HCT116 (cell line): Measurements from ENCODE around the gene CLPTM1L. TPM values are rescaled to one million over a fixed set of nuclear protein-coding genes. Genes with fewer than 3 reads are reported as not detected.

ENCODE experiments used
- ATAC-seq: fragments of 200-7000 bp; cut with Tn5 transposase; 2 replicates; pipeline ENCODE4 v1.9.1; 2020; ENCODE audit warnings: mild to moderate bottlenecking, moderate library complexity
- BruUV-seq: library from RNA; stranded (reverse); fragments of 400-500 nt; replicated peaks from 2 replicates; lab custom pipeline; 2021; lab: Mats Ljungman, UMichigan
- CTCF ChIA-PET: fragments of 300-600 bp; sonication (Branson Sonifier 250); formaldehyde crosslinking; loops from one replicate; lab custom pipeline; 2021; ENCODE audit warnings: antibody characterized with exemption; lab: Charles Lee
- POLR2A ChIA-PET: fragments of 300-600, 350-600 bp; sonication (Branson Sonifier 250); formaldehyde crosslinking; loops from one replicate; lab custom pipeline; 2021; ENCODE audit warnings: antibody characterized with exemption; lab: Charles Lee
- RAD21 ChIA-PET, 2 experiments: fragments of 300-600 bp; sonication (Branson Sonifier 250); formaldehyde crosslinking; loops; one replicate each; lab custom pipeline; 2023; ENCODE audit warnings: low total read pairs in 2 of 2; ENCODE audit not compliant: uncharacterized antibody in 2 of 2, unreplicated experiment in 2 of 2, low non-redundant PET in 1 of 2; lab: Charles Lee
- DNase-seq: peaks from one replicate; pipeline ENCODE4 v3.0.0-alpha.2; 2010; ENCODE audit warnings: low read depth, low spot score
- H2AFZ ChIP-seq: fragments of 200-600 bp; shearing (Covaris generic), sonication (generic); 2 replicates; pipeline ENCODE4 v1.6.1; 2017; ENCODE audit warnings: low read depth, mixed run types, mixed read lengths, antibody characterized with exemption, low read length; ENCODE audit not compliant: poor library complexity, severe bottlenecking
- H3K27ac ChIP-seq: 2 replicates; pipeline ENCODE4 v1.5.1; 2012; ENCODE audit warnings: low read depth, low read length
- H3K27me3 ChIP-seq: fragments of 200-600 bp; sonication (generic); 2 replicates; pipeline ENCODE4 v1.6.1; 2016; ENCODE audit warnings: mixed run types, low read length, mixed read lengths; ENCODE audit not compliant: insufficient read depth
- H3K36me3 ChIP-seq, 2 experiments: fragments of 200-500 bp in 1 of 2; fragments of 200-600 bp in 1 of 2; sonication (Bioruptor generic) in 1 of 2; sonication (generic) in 1 of 2; 2 replicates each; pipeline versions ENCODE4 v1.5.1 to v1.6.1; 2014 to 2016; ENCODE audit warnings: low read length in 2 of 2, inconsistent platforms in 1 of 2, mixed read lengths in 1 of 2, mixed run types in 1 of 2; ENCODE audit not compliant: insufficient read depth in 2 of 2, control insufficient read depth in 1 of 2
- H3K4me1 ChIP-seq, 2 experiments: fragments of 200-600 bp in 1 of 2; sonication (generic) in 1 of 2; 2 replicates each; pipeline versions ENCODE4 v1.5.1 to v1.6.1; 2012 to 2017; ENCODE audit warnings: low read length in 2 of 2, inconsistent platforms in 1 of 2, mild to moderate bottlenecking in 1 of 2, mixed read lengths in 1 of 2, mixed run types in 1 of 2, moderate library complexity in 1 of 2; ENCODE audit not compliant: insufficient read depth in 2 of 2, control insufficient read depth in 1 of 2
- H3K4me2 ChIP-seq: fragments of 200-600 bp; sonication (generic); 2 replicates; pipeline ENCODE4 v1.6.1; 2017; ENCODE audit warnings: mixed run types, low read length, mixed read lengths
- H3K4me3 ChIP-seq, 2 experiments: fragments of 200-600 bp in 1 of 2; sonication (generic) in 1 of 2; replicated peaks in 1 of 2; 2 replicates each; pipeline ENCODE4 v1.5.1; 2011 to 2016; ENCODE audit warnings: low read length in 2 of 2, control low read depth in 1 of 2, low read depth in 1 of 2, mild to moderate bottlenecking in 1 of 2, mixed read lengths in 1 of 2, mixed run types in 1 of 2
- H3K79me2 ChIP-seq: fragments of 200-600 bp; sonication (generic); 2 replicates; pipeline ENCODE4 v1.6.1; 2017; ENCODE audit warnings: mild to moderate bottlenecking, mixed run types, low read length, moderate library complexity, mixed read lengths; ENCODE audit not compliant: insufficient read depth
- H3K9ac ChIP-seq: fragments of 200-600 bp; sonication (generic); 2 replicates; pipeline ENCODE4 v1.6.1; 2016; ENCODE audit warnings: low read length, mixed read lengths
- H3K9me2 ChIP-seq: fragments of 200-600 bp; sonication (generic), shearing (Covaris generic); 2 replicates; pipeline ENCODE4 v1.6.1; 2017; ENCODE audit warnings: mixed run types, mild to moderate bottlenecking, moderate library complexity; ENCODE audit not compliant: insufficient read depth
- H3K9me3 ChIP-seq, 2 experiments: fragments of 200-500 bp in 1 of 2; fragments of 200-600 bp in 1 of 2; sonication (Bioruptor generic) in 1 of 2; sonication (generic) in 1 of 2; 2 replicates each; pipeline ENCODE4 v1.6.1; 2014 to 2017; ENCODE audit warnings: low read length in 2 of 2, mixed read lengths in 2 of 2, inconsistent platforms in 1 of 2, low read depth in 1 of 2, mild to moderate bottlenecking in 1 of 2, mixed run types in 1 of 2, moderate library complexity in 1 of 2; ENCODE audit not compliant: control insufficient read depth in 1 of 2, insufficient read depth in 1 of 2
- H4K20me1 ChIP-seq: fragments of 200-600 bp; sonication (generic), shearing (Covaris generic); 2 replicates; pipeline ENCODE4 v1.6.1; 2017; ENCODE audit warnings: mixed run types, mild to moderate bottlenecking, moderate library complexity; ENCODE audit not compliant: insufficient read depth
- ATF3 ChIP-seq: IDR thresholded peaks from 2 replicates; pipeline ENCODE4 v1.6.1; 2012
- CEBPB ChIP-seq: IDR thresholded peaks from 2 replicates; pipeline ENCODE4 v1.6.1; 2012; ENCODE audit warnings: low read depth
- CTCF ChIP-seq, 3 experiments: fragments of 200-600 bp in 1 of 3; sonication (generic) in 1 of 3; IDR thresholded peaks in 2 of 3; conservative IDR thresholded peaks in 1 of 3; 2 replicates each; pipeline ENCODE4 v1.5.1; 2012 to 2017; ENCODE audit warnings: low read depth in 2 of 3, low read length in 2 of 3, antibody characterized with exemption in 1 of 3, borderline replicate concordance in 1 of 3, control low read depth in 1 of 3, mild to moderate bottlenecking in 1 of 3, mixed read lengths in 1 of 3, mixed run types in 1 of 3, moderate library complexity in 1 of 3; ENCODE audit not compliant: insufficient read depth in 1 of 3
- EGR1 ChIP-seq: IDR thresholded peaks from 2 replicates; pipeline ENCODE4 v1.6.1; 2012; ENCODE audit warnings: low read depth
- ELF1 ChIP-seq: IDR thresholded peaks from 2 replicates; pipeline ENCODE4 v1.6.1; 2012; ENCODE audit warnings: low read depth, borderline replicate concordance
- EZH2 ChIP-seq: fragments of 200-600 bp; sonication (generic); IDR thresholded peaks from 2 replicates; pipeline ENCODE4 v1.6.1; 2017; ENCODE audit warnings: antibody characterized with exemption, mixed run types
- JUND ChIP-seq: IDR thresholded peaks from 2 replicates; pipeline ENCODE4 v1.6.1; 2012
- POLR2A ChIP-seq: IDR thresholded peaks from 2 replicates; pipeline ENCODE4 v1.7.0; 2011; ENCODE audit warnings: borderline replicate concordance; ENCODE audit not compliant: insufficient read depth, insufficient read length; ENCODE audit errors: extremely low read depth
- POLR2AphosphoS5 ChIP-seq: IDR thresholded peaks from 2 replicates; pipeline ENCODE4 v1.6.1; 2011; ENCODE audit warnings: mild to moderate bottlenecking, low read depth, low read length, moderate library complexity
- RAD21 ChIP-seq: IDR thresholded peaks from 2 replicates; pipeline ENCODE4 v1.6.1; 2012; ENCODE audit warnings: low read depth, mild to moderate bottlenecking
- SIN3A ChIP-seq: IDR thresholded peaks from 2 replicates; pipeline ENCODE4 v1.6.1; 2012; ENCODE audit warnings: low read depth
- SRF ChIP-seq: IDR thresholded peaks from 2 replicates; pipeline ENCODE4 v1.6.1; 2012; ENCODE audit warnings: low read depth
- YY1 ChIP-seq: IDR thresholded peaks from 2 replicates; pipeline ENCODE4 v1.6.1; 2011; ENCODE audit warnings: low read length, low read depth, moderate library complexity, mild to moderate bottlenecking; ENCODE audit not compliant: insufficient replicate concordance; ENCODE audit errors: extremely low read depth
- ZFX ChIP-seq: fragments of 450-650 bp; IDR thresholded peaks from 2 replicates; pipeline ENCODE4 v1.6.1; 2017
- ZNF274 ChIP-seq: fragments of 200-500 bp; sonication (Bioruptor generic); IDR thresholded peaks from 2 replicates; pipeline ENCODE4 v1.6.1; 2014; ENCODE audit warnings: mild to moderate bottlenecking, low read depth, low read length, inconsistent platforms
- intact Hi-C: fragments of 100-400 bp; cut with micrococcal nuclease; formaldehyde crosslinking; loops from 2 replicates; pipeline ENCODE4 v1.10.0; 2022
- total RNA-seq: library from RNA; stranded (reverse); gene quantifications from one replicate; pipeline ENCODE4 v1.2.1, GENCODE V29; 2021; ENCODE audit not compliant: unreplicated experiment
- TF ChIP-seq, protein P1 (sequence below): IDR thresholded peaks from 2 replicates; pipeline ENCODE4 v1.6.1; 2011; ENCODE audit warnings: mild to moderate bottlenecking, low read length, moderate library complexity; ENCODE audit not compliant: insufficient replicate concordance; ENCODE audit errors: extremely low read depth

The CLPTM1L gene
- total RNA-seq, 1 experiment from 2014 or later, result 98.4 TPM

GRCh38 chr5:1304033-1304432, 40.9 kb downstream of the CLPTM1L start:
- ATAC-seq, result no peak
- Histone ChIP-seq H3K9me3 (no peaks in the 10 kb centered on the region), H2AFZ (no peak overlapping the region), H3K4me1 (no peaks in the 10 kb centered on the region), H4K20me1 (no peaks in the 10 kb centered on the region), H3K4me3 (no peak overlapping the region), H3K36me3 (no peaks in the 10 kb centered on the region), H3K9me2 (no peaks in the 10 kb centered on the region), H3K27me3 (no peaks in the 10 kb centered on the region; the same call in 1 of the 2 replicates), H3K4me2 (no peak overlapping the region), H3K79me2 (no peaks in the 10 kb centered on the region), H3K9ac (no peak overlapping the region), H3K27ac (no peak overlapping the region)
- CTCF ChIA-PET, result no interaction called here
- BruUV-seq, result no TSS peak
- POLR2A ChIA-PET, result no interaction called here
- TF ChIP-seq SRF (no peak), EGR1 (no peak), ATF3 (no peak), SIN3A (no peak), POLR2AphosphoS5 (no peak), CTCF (IDR thresholded peaks at IDR 0.05 in 2 of 3, conservative IDR thresholded peaks at IDR 0.05 in 1 of 3; ENCODE audit: borderline replicate concordance in 1 of 3, insufficient read depth in 1 of 3, low read depth in 2 of 3, low read length in 2 of 3) (no peak), ELF1 (no peak), RAD21 (no peak), JUND (no peak), POLR2A (no peak), EZH2 (no peak), ZNF274 (no peak), ZFX (no peak), YY1 (no peak), CEBPB (no peak)
- TF ChIP-seq, protein P1, sequence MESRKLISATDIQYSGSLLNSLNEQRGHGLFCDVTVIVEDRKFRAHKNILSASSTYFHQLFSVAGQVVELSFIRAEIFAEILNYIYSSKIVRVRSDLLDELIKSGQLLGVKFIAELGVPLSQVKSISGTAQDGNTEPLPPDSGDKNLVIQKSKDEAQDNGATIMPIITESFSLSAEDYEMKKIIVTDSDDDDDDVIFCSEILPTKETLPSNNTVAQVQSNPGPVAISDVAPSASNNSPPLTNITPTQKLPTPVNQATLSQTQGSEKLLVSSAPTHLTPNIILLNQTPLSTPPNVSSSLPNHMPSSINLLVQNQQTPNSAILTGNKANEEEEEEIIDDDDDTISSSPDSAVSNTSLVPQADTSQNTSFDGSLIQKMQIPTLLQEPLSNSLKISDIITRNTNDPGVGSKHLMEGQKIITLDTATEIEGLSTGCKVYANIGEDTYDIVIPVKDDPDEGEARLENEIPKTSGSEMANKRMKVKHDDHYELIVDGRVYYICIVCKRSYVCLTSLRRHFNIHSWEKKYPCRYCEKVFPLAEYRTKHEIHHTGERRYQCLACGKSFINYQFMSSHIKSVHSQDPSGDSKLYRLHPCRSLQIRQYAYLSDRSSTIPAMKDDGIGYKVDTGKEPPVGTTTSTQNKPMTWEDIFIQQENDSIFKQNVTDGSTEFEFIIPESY, result no peak
- no peak for DNase-seq
- RAD21 ChIA-PET, result no interaction called here
- intact Hi-C loops, result no loop called here
